ENCODE data around the gene PIEZO1. TPM values are rescaled to one million over a fixed set of nuclear protein-coding genes. Genes with fewer than 3 reads are reported as not detected.

Gene PIEZO1
- total RNA-seq, 6 experiments from 2014 or later = 48.9 to 91.9 (median 64.4) TPM

- Histone ChIP-seq H3K9me3 (no peaks in the 10 kb centered on the region), H3K27me3 (no peaks in the 10 kb centered on the region), H3K36me3 (no peaks in the 10 kb centered on the region), H3K4me1 (peaks cover 0 to 11% (median 4%) of the 10 kb centered on the region in 4 donors), H3K4me3 (no peak overlapping the region), H3K27ac (no peak overlapping the region)
- DNase-seq = peak in 1 of 3 donors; percentile 78
- 14% methylated on average over 10 of the region's 28 CpGs for WGBS (ENCODE audit: insufficient coverage, low coverage, low lambda C conversion rate, missing lambda C conversion rate)
- ATAC-seq = peak in 3 of 4 donors; percentile 6 to 67 (median 9)
- TF ChIP-seq POLR2A (IDR thresholded peaks at IDR 0.05) (no peak), CTCF (IDR thresholded peaks at IDR 0.05) (no peak)
- intact Hi-C loops (cut with DNase I) = no loop called here
Observed at GRCh38 chr16:88688013-88688778, 96.8 kb downstream of the PIEZO1 start.

GRCh38 chr16:88687676-88688012, 97.4 kb downstream of the PIEZO1 start:
- 83% methylated on average over 3 of the region's 3 CpGs for WGBS (ENCODE audit: insufficient coverage, low coverage, low lambda C conversion rate, missing lambda C conversion rate)
- H3K9me3 ChIP-seq = no peaks in the 10 kb centered on the region
- ATAC-seq (no peak), DNase-seq (no peak)
- no peak overlapping the region for H3K27ac ChIP-seq
- no peaks in the 10 kb centered on the region for H3K36me3 ChIP-seq
- H3K27me3 ChIP-seq = no peaks in the 10 kb centered on the region
- TF ChIP-seq POLR2A (IDR thresholded peaks at IDR 0.05) (no peak), CTCF (IDR thresholded peaks at IDR 0.05) (no peak)
- H3K4me3 ChIP-seq = no peak overlapping the region
- intact Hi-C loops (cut with DNase I) = no loop called here
- peaks cover 0 to 11% (median 4%) of the 10 kb centered on the region in 4 donors for H3K4me1 ChIP-seq

DNA sequence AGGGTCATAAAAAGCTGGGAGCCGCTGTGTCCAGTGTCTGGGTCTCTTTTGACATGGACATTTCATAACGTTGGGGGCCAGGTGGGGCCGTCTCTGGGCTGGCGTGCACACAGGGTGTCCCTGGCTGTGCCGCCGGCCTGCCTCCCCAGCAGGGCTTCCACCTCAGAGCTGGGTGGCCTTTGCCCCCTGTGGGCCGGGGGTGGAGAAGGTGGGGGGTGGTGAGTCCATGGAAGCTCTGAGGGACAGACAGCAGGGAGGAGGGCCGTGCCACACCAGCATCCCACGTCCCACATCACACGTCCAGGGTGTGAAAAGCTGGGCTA, 97.8 kb downstream of the PIEZO1 start:
- WGBS (ENCODE audit: insufficient coverage, low coverage, low lambda C conversion rate, missing lambda C conversion rate) = 23% methylated on average over 3 of the region's 10 CpGs
- Histone ChIP-seq H3K27me3 (no peaks in the 10 kb centered on the region), H3K4me3 (no peak overlapping the region), H3K36me3 (no peaks in the 10 kb centered on the region), H3K9me3 (no peaks in the 10 kb centered on the region), H3K4me1 (peaks cover 0 to 11% (median 4%) of the 10 kb centered on the region in 4 donors), H3K27ac (no peak overlapping the region)
- TF ChIP-seq POLR2A (IDR thresholded peaks at IDR 0.05) = no peak
- no peak for TF ChIP-seq CTCF (IDR thresholded peaks at IDR 0.05)
- no peak for ATAC-seq
- no peak for DNase-seq
- intact Hi-C loops (cut with DNase I) = no loop called here

DNA sequence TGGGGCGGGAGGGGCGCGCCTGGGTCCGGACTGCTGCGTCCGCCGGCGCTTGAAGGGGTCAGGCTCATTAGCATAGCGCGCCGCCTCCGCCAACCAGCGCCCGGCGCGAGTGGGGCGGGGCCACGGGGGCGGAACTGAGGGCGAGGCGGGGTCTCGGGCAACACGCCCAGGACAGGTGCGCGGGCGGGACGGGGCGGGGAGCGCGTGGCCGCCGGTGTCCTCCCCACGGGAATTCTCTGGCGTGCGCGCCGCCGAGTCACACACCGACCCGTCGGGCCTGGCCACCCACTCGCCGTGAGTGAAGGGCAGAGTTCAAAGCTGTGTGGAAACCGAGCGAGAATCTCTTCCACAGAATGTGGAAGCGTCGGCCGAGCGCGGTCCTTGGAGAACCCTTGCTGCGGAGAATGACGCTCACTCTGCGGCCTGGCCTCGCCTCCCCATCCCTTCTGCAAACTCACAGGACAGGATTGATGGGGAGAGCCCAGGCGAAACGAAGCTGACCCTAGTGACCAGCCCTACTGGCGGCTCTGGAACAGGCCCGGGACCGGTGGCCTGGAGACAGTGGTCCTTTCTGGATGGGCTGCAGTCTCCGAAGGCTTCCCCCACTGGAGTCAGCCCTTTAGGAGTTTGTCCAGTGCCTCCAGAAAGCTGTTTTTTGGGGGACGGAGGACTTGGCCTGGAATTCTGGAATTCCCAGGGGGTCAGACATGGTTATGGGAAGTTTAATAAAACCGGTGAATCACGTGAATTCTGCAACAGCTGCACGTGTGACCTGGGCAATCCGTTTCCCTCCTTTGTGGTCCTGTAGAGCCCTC, 98.4 kb downstream of the PIEZO1 start, which contains the start of gene SNAI3:
SNAI3 (minus strand) TSS at position 69 of the 815 bp plus-strand sequence. CDS start 101 bp downstream, outside the sequence.
- Histone ChIP-seq H3K27ac (peak within 1 kb of the TSS in 1 of 3 donors; percentile 52), H3K4me1 (peaks cover 0 to 11% (median 4%) of the 10 kb centered on the region in 4 donors), H3K36me3 (no peaks in the 10 kb centered on the region), H3K9me3 (no peaks in the 10 kb centered on the region), H3K27me3 (no peaks in the 10 kb centered on the region), H3K4me3 (peak within 1 kb of the TSS; percentile 55 to 58 (median 57))
- no peak for TF ChIP-seq POLR2A (IDR thresholded peaks at IDR 0.05)
- TF ChIP-seq CTCF (IDR thresholded peaks at IDR 0.05) = no peak
- intact Hi-C loops (cut with DNase I) = no loop called here
- WGBS (ENCODE audit: insufficient coverage, low coverage, low lambda C conversion rate, missing lambda C conversion rate) = 2% methylated on average over 8 of the region's 65 CpGs
- DNase-seq = peak; percentile 91 to 92 (median 92)
- peak; percentile 86 to 94 (median 92) for ATAC-seq

Measured in right lobe of liver (tissue), 6 donors.